Duodenal mucosa (tissue), 2 donors: Measurements from ENCODE around the gene PHLDB1.
A peak's percentile ranks its signal among the peaks of the same experiment; 100 is the strongest.
"Not testable (repeated sequence)": the region's sequence is repeated elsewhere in the genome, so short reads cannot be mapped to it uniquely, and the experiment has no call there.

Source experiments
- H3K27ac ChIP-seq: one replicate; pipeline ENCODE4 v1.7.0; 2013; ENCODE audit warnings: low read depth, low read length
- H3K27me3 ChIP-seq, 2 donors: one replicate each; pipeline ENCODE4 v1.7.0; 2013; ENCODE audit warnings: low read length in 2 of 2, control low read depth in 1 of 2; ENCODE audit not compliant: insufficient read depth in 2 of 2, control insufficient read depth in 1 of 2
- H3K36me3 ChIP-seq, 2 donors: one replicate each; pipeline ENCODE4 v1.7.0; 2013; ENCODE audit warnings: low read length in 2 of 2, control low read depth in 1 of 2; ENCODE audit not compliant: insufficient read depth in 2 of 2, control insufficient read depth in 1 of 2
- H3K4me1 ChIP-seq, 2 donors: one replicate each; pipeline ENCODE4 v1.7.0; 2013; ENCODE audit warnings: low read length in 2 of 2, control low read depth in 1 of 2; ENCODE audit not compliant: insufficient read depth in 2 of 2, control insufficient read depth in 1 of 2
- H3K4me3 ChIP-seq, 2 donors: one replicate each; pipeline ENCODE4 v1.7.0; 2013; ENCODE audit warnings: low read length in 2 of 2, low read depth in 1 of 2
- H3K9ac ChIP-seq, 2 donors: one replicate each; pipeline ENCODE4 v1.7.0; 2013; ENCODE audit warnings: low read length in 2 of 2, low read depth in 1 of 2
- H3K9me3 ChIP-seq, 2 donors: one replicate each; pipeline ENCODE4 v1.7.0; 2013; ENCODE audit warnings: low read length in 2 of 2, control low read depth in 1 of 2; ENCODE audit not compliant: control insufficient read depth in 1 of 2

The PHLDB1 gene

DNA sequence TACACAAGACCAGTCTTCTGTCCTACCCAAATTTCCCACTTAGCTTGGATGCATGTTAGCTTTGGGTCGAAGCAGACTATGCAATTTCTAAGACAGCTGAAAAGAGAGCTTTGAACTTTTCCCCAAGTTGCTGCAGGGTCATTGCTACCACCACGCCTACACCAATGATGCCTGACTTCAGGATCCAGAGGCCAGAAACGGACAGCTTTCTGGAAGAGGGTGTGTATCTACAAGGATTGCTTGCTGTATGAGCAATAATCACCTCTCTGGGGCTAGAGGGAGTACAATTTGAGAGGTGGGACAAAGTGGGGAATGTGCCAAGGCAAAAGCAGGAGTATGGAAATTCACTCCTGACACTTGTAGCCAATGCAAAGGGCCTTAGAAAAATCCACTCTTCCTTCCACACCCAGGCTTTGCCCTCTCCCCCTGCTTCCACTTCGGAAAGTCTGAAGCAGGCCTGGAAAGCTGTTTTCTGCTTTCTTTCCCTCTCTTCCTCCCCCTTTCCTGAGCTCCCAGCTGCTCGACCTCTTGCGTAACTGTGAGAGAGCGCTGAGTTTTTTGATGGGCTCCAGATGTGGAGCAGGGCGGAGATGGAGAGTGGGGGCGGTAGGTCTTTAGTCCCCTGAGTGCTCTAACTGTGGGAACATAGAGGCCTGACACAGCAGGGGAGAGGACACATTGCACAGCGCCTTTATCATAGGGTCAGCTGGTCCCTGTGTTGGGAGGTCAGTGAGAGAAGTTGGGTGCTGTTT, 2.1 kb upstream of the PHLDB1 start:
- Histone ChIP-seq H3K27me3 (peaks cover 16 to 18% of the 10 kb centered on the region in 2 donors), H3K4me3 (no peak overlapping the region), H3K9me3 (no peaks in the 10 kb centered on the region), H3K36me3 (peaks cover 5 to 24% of the 10 kb centered on the region in 2 donors), H3K27ac (peak overlapping the region; percentile 58), H3K4me1 (peaks cover 31 to 41% of the 10 kb centered on the region in 2 donors), H3K9ac (no peak overlapping the region)

- H3K27ac ChIP-seq, result peak overlapping the region; percentile 31
- peaks cover 40 to 44% of the 10 kb centered on the region in 2 donors for H3K4me1 ChIP-seq
- H3K27me3 ChIP-seq, result peaks cover 21 to 22% of the 10 kb centered on the region in 2 donors
- no peak overlapping the region for H3K4me3 ChIP-seq
- no peaks in the 10 kb centered on the region for H3K9me3 ChIP-seq
- no peak overlapping the region for H3K9ac ChIP-seq
- H3K36me3 ChIP-seq, result peaks cover 5 to 16% of the 10 kb centered on the region in 2 donors
Observed at GRCh38 chr11:118606157-118606843, 1.1 kb upstream of the PHLDB1 start.

DNA sequence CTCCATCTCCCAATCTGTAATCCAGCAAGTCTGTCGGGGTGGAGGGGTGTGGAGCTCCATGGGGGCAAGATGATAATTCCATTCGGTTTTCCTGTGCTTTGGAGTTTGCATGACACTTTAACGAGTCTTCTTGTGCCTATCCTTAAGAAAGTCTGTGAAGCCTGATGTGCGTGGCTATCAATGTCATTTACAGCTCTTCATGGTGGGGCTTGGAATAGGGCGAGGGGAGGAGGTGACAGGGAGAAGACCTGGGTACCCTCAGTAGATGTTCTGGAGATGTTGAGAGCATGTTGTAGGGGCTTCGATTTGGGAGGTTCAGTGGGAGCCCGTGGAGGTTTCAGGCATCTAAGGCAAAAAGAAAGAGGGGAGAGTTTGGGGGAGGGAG, 579 bp upstream of the PHLDB1 start:
- Histone ChIP-seq H3K9ac (no peak overlapping the region), H3K4me1 (peaks cover 41 to 46% of the 10 kb centered on the region in 2 donors)

DNA sequence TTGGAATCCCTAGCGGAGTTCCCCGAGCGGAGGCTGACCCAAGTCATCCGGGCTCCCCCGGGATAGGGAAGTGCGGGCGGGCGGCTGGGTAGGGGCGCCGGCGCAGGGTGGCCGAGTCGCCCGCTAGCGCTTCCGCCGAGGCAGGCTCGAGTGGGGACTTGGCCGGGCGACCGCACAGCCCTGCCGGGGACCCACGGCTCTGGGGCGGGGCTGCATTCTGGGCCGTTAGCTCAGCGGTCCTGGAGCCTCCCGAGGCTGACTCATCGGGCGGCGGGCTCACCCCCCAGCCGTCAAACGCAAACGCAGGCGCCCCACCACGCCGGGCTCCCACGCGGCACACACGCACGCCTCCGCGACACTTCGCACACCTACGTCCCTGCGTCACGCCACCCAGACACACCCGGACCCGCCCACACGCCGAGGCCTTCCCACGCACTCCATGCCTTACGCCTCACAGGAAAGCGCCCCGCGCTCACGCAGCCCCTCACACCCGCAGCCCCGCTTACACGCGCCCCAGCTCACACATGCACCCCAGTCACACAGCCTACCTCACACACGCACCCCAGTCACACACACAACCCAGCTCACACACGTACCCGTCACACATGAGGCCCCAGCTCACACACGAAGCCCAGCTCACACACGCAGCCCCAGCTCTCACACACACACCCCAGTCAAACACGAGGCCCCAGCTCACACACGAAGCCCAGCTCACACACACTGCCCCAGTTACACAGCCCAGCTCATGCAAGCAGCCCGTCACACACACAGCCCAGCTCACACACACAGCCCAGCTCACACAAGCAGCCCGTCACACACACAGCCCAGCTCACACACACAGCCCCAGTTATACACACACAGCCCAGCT, 1.2 kb downstream of the PHLDB1 start:
- no peaks in the 10 kb centered on the region for H3K36me3 ChIP-seq
- peak overlapping the region; percentile 86 for H3K27ac ChIP-seq
- H3K4me3 ChIP-seq, result peak overlapping the region; percentile 73 to 74
- H3K4me1 ChIP-seq, result peaks cover 41 to 46% of the 10 kb centered on the region in 2 donors
- H3K9ac ChIP-seq, result peak overlapping the region; percentile 54 to 66
- H3K9me3 ChIP-seq, result no peaks in the 10 kb centered on the region
- H3K27me3 ChIP-seq, result peaks cover 21 to 22% of the 10 kb centered on the region in 2 donors

More for the DNA sequence above, 579 bp upstream of the PHLDB1 start:
- Histone ChIP-seq H3K36me3 (peaks cover under 1 to 10% of the 10 kb centered on the region in 2 donors), H3K4me3 (no peak overlapping the region), H3K9me3 (no peaks in the 10 kb centered on the region), H3K27ac (peak overlapping the region; percentile 31), H3K27me3 (peaks cover 21 to 22% of the 10 kb centered on the region in 2 donors)

DNA sequence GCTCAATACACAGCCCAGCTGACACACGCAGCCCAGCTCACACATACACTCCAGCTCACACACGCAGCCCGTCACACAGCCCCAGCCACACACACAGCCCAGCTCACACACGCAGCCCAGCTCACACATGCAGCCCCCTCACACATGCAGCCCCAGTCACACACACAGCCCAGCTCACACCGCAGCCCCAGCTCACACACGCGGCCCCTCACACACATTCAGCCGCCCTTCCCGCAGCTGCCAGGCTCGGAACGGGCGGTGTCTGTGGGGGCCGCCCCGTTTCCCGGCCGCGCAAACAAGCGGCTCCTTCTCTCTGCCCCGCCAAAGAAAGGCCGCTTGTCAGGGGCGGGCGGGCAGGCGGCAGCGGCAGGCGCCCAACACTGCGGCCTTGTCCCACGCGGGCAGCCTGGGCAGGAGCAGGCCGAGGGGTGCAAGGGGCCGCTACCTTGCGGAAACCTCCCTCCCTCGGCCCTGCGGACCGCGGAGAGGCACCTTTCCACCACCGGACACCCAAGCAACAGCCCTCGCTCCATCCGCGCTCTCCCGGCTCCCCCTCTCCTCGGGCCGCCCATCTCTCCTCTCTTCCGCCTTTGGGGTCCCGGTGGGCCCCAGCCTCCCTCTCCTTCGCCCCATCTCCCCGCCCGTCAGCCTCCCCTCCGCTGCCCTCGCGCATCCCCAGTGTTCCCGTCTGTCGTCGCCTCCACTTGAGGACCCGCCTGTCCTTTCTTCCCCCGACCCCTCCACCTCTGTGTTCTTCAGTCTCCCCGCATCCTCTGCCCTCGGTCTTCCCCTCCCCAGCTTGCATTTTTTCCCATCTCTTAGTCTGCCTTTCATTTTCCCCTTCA, 2.2 kb downstream of the PHLDB1 start:
- Histone ChIP-seq H3K4me1 (peaks cover 36 to 37% of the 10 kb centered on the region in 2 donors), H3K9me3 (no peaks in the 10 kb centered on the region)

GRCh38 chr11:118610225-118610772, 2.9 kb downstream of the PHLDB1 start:
- Histone ChIP-seq H3K9me3 (no peaks in the 10 kb centered on the region), H3K9ac (peak overlapping the region; percentile 25 to 32), H3K4me3 (peak overlapping the region; percentile 73 to 74), H3K4me1 (peaks cover 30% of the 10 kb centered on the region in 2 donors), H3K36me3 (peaks cover 0 to 6% of the 10 kb centered on the region in 2 donors), H3K27me3 (peaks cover 21 to 22% of the 10 kb centered on the region in 2 donors), H3K27ac (peak overlapping the region; percentile 56)

More for the DNA sequence above, 2.2 kb downstream of the PHLDB1 start:
- peaks cover 21 to 22% of the 10 kb centered on the region in 2 donors for H3K27me3 ChIP-seq
- peak overlapping the region; percentile 19 to 54 for H3K9ac ChIP-seq
- H3K27ac ChIP-seq, result peak overlapping the region; percentile 86
- H3K36me3 ChIP-seq, result peaks cover 0 to 6% of the 10 kb centered on the region in 2 donors
- H3K4me3 ChIP-seq, result peak overlapping the region; percentile 73 to 74

GRCh38 chr11:118610773-118611432, 3.5 kb downstream of the PHLDB1 start:
- H3K27me3 ChIP-seq, result peaks cover 21 to 22% of the 10 kb centered on the region in 2 donors
- peaks cover 23 to 29% of the 10 kb centered on the region in 2 donors for H3K4me1 ChIP-seq
- H3K36me3 ChIP-seq, result peaks cover 0 to 9% of the 10 kb centered on the region in 2 donors
- H3K27ac ChIP-seq, result peak overlapping the region; percentile 56
- H3K9me3 ChIP-seq, result no peaks in the 10 kb centered on the region
- H3K4me3 ChIP-seq, result peak overlapping the region; percentile 73 to 74
- peak overlapping the region; percentile 25 to 32 for H3K9ac ChIP-seq

- Histone ChIP-seq H3K27me3 (peaks cover 21 to 22% of the 10 kb centered on the region in 2 donors), H3K36me3 (peaks cover 0 to 11% of the 10 kb centered on the region in 2 donors), H3K9ac (peak overlapping the region in 1 of 2 donors; percentile 15), H3K4me1 (peaks cover 20 to 29% of the 10 kb centered on the region in 2 donors)
- not testable (repeated sequence) for H3K9me3 ChIP-seq, H3K27ac ChIP-seq, H3K4me3 ChIP-seq
Observed at GRCh38 chr11:118611433-118611795, 4.0 kb downstream of the PHLDB1 start.
